C4-2B (cell line): ENCODE data around the gene IGF2BP1.

ENCODE experiments used
- H3K27ac ChIP-seq: fragments of 450-650 bp; 2 replicates; pipeline ENCODE4 v1.5.1; 2017
- ZFX ChIP-seq: fragments of 450-650 bp; IDR thresholded peaks from 2 replicates; pipeline ENCODE4 v1.6.1; 2017
- TF ChIP-seq, protein P1 (sequence below): fragments of 450-650 bp; conservative IDR thresholded peaks from 2 replicates; pipeline ENCODE4 v1.5.1; 2017; ENCODE audit warnings: mild to moderate bottlenecking

Gene IGF2BP1

DNA sequence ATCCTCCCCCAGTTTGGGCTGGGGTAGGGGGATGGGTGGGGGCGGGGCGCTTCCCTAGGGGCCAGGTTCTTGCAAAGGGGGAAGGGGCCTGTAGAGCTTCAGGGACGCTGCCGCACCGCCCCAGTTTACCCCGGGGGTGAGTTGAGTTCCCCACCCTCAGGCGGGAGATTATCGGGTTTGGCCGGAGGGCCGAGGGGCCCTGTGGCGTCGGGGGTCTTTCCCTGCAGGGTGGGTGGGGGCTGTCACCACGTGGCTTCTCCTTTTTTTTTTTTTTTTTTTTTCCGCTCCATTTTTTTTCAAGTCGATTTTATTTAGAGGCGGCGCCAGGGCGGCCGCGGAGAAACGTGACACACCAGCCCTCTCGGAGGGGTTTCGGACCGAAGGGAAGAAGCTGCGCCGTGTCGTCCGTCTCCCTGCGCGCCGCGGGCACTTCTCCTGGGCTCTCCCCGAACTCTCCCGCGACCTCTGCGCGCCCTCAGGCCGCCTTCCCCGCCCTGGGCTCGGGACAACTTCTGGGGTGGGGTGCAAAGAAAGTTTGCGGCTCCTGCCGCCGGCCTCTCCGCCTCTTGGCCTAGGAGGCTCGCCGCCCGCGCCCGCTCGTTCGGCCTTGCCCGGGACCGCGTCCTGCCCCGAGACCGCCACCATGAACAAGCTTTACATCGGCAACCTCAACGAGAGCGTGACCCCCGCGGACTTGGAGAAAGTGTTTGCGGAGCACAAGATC, at the start of gene IGF2BP1:
IGF2BP1 (plus strand) TSS at position 283 of the 724 bp plus-strand sequence; CDS start at position 644, 361 bp downstream.
- H3K27ac ChIP-seq = no peak within 1 kb of the TSS
- TF ChIP-seq ZFX = no peak
- TF ChIP-seq, protein P1, sequence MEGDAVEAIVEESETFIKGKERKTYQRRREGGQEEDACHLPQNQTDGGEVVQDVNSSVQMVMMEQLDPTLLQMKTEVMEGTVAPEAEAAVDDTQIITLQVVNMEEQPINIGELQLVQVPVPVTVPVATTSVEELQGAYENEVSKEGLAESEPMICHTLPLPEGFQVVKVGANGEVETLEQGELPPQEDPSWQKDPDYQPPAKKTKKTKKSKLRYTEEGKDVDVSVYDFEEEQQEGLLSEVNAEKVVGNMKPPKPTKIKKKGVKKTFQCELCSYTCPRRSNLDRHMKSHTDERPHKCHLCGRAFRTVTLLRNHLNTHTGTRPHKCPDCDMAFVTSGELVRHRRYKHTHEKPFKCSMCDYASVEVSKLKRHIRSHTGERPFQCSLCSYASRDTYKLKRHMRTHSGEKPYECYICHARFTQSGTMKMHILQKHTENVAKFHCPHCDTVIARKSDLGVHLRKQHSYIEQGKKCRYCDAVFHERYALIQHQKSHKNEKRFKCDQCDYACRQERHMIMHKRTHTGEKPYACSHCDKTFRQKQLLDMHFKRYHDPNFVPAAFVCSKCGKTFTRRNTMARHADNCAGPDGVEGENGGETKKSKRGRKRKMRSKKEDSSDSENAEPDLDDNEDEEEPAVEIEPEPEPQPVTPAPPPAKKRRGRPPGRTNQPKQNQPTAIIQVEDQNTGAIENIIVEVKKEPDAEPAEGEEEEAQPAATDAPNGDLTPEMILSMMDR = no peak

DNA sequence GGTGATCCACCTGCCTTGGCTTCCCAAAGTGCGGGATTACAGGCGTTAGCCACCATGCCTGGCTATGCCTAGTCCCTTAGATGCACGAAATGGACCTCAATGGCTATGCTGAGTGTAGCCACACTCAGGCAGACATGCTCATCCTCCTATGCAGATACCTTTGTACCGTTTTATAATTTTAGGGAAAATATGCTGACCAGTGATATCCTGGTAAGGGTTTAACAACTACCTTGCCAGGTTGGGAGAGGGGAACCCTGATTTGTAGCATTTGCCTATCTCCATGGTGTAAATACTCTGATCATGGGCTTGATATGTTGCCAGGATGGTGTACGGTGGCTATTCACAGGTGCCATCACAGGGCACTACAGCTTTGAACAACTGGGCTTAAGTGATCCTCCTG, 45.6 kb upstream of the IGF2BP1 start:
- TF ChIP-seq, protein P1 = no peak
- no peak for TF ChIP-seq ZFX
- H3K27ac ChIP-seq = no peak overlapping the region

DNA sequence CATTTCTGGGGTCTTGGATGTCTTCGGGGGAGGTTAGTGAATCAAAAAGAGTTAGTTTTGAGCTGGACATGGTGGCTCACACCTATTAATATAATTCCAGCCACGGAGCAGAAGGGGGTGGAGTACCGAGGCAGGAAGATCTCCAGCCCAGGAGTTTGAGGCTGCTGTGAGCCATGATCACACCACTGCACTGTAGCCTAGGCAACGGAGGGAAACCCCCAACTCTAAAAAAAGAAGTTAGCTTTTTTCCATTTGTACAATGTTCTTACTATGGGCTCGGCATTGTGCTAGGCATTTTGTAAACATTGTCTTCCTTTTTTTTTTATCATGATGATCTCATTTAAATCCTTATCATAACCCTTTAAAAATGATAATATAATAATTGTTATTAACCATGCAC, 44.3 kb upstream of the IGF2BP1 start:
- H3K27ac ChIP-seq = no peak overlapping the region
- no peak for TF ChIP-seq ZFX
- TF ChIP-seq, protein P1 = no peak

DNA sequence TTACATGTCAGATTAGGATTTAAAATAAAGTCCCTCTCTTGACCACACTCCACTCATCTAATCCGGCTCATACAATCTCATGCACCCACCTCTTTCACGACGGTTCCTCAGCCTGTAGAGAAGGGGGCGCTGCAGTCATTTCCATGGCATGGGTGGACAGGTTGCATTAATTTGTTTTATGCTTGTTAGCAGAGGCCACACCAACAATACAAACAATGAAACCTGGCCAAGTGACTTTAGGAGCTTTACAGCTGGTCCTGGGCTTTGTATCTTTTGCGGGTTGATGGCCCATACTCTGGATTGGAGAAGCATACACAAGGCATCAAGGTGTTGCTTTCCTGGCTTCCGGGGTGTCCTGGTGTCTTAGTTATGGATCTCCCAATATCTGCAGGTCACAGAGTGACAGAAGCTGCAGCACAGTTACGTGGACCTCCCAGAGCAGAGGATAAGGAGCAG, 42.9 kb upstream of the IGF2BP1 start:
- H3K27ac ChIP-seq = no peak overlapping the region

DNA sequence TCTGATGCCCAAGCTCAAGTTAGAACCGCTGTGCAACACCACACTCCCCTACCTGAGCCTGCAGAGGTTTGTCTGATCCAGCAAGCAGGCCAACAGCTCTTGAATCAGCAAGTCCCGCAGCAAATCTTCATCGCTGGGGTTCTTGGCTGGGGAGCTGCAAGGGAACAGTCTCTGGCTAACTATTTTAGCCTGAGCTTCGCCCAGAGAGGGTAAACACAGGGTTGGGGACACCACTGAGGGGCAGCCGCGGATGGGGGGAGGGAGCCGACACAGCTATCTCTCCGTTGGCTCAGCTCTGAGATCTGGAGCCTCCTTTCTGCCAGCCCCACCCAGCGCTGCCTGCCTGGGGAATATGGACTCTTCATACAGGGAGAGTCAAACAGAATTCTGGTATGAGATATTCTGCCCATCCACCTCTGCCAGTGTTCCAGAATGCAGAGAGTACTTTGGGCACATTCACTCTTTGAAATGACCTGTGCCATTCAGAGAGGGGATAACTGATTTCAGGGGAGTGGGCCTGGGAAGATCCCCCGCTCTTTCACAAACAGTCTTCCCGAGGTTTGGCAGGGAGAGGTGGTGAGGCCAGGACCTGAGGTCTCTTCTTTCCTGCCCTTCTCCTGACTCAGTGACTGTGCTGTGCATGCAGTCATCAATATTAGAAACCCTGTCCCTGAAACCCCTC, 36.2 kb upstream of the IGF2BP1 start:
- no peak for TF ChIP-seq ZFX
- TF ChIP-seq, protein P1 = no peak
- H3K27ac ChIP-seq = no peak overlapping the region

More for the DNA sequence above, 42.9 kb upstream of the IGF2BP1 start:
- TF ChIP-seq, protein P1 = no peak
- no peak for TF ChIP-seq ZFX

DNA sequence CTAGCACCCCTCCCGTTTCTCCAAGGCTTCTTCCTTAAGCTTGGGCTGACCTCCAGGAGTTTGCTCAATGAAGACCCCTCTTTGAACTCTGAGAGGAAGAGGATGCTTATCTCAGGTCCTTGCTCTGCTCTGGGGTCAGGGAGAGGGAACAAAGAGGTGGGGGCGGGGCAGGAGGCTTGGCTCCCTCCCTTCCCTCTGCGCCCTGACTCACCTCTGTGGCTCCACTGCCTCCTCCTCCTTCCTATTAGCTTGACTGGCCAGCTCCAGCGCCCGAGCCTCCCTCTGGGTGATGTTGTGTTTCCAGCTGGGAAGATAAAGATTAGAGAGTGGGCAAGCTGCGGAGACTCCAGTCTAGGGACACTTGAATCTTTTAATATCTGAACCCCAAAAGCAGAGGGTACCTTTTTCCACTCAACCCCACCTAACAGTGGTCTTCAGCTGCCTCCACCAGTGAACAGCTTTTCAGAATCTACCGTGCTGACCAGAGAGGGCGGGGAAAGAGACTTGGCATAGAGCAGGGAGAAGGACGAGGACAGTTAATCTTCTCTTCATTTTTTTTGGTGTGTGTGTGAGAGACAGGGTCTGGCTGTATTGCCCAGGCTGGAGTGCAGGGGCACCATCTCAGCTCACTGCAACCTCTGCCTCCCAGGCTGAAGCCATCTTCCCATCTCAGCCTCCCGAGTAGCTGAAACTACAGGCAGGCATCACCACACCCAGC, 35.5 kb upstream of the IGF2BP1 start:
- TF ChIP-seq, protein P1 = no peak
- TF ChIP-seq ZFX = no peak
- no peak overlapping the region for H3K27ac ChIP-seq

DNA sequence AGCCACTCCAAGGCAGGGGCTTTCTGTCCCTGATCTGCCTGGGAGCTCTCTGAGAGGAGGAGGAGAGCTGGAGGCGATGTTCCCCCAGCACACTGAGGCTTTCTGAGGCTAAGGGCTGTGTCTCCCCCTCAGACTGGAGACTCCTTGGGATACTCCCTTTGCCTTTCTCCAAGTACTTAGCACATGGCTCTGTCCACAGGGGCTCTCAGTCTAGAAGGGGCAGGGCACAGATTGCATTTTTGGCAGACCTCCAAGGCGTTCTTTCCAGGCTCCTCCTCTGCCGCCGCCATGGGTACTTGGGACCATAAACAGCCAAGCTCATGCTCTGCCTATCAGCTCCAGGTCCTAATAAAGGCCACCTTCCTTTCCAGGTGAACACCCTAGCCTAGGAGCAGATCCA, 27.0 kb upstream of the IGF2BP1 start:
- TF ChIP-seq, protein P1 = no peak
- TF ChIP-seq ZFX = no peak
- no peak overlapping the region for H3K27ac ChIP-seq
